Esophagus muscularis mucosa (tissue), 4 donors: ENCODE results near the gene RIN3.

Source experiments
- EP300 ChIP-seq: sonication (generic); formaldehyde crosslinking; IDR thresholded peaks from one replicate; pipeline ENCODE4 v1.6.1; 2017; ENCODE audit warnings: antibody characterized with exemption
- POLR2A ChIP-seq: fragments of 450-650 bp; IDR thresholded peaks from one replicate; pipeline ENCODE4 v1.6.1; 2017; ENCODE audit warnings: antibody characterized with exemption, moderate library complexity, mild to moderate bottlenecking, low read depth
- POLR2AphosphoS5 ChIP-seq, 2 donors: sonication (generic); formaldehyde crosslinking; IDR thresholded peaks; one replicate each; pipeline ENCODE4 v1.6.1; 2017; ENCODE audit warnings: antibody characterized with exemption in 2 of 2
- TF ChIP-seq, protein P1 (sequence below), 3 experiments: fragments of 200-600 bp in 2 of 3; fragments of 450-650 bp in 1 of 3; sonication (generic) in 2 of 3; IDR thresholded peaks; one replicate each; pipeline ENCODE4 v1.5.1; 2017 to 2019; ENCODE audit warnings: antibody characterized with exemption in 3 of 3, mild to moderate bottlenecking in 2 of 3, moderate library complexity in 1 of 3

DNA sequence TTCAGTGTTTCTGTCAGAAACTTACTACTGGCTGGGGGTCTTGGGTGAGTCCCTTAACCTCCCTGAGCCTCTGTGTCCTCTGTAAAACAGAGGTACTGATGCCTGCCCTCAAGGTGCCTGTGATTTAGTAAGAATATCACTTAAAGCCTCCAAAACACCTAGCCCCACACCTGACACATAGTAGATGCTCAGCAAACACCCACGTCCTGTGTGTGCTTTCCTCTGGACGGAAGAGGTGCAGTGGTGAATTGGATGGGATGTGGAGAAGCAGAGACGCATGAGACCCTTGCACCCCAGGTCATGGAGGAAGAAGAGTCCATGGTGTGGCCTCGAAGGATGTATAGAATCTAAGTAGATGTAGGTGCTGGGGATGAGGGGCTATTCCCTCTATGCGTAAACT, 124.3 kb downstream of the RIN3 start:
- TF ChIP-seq, protein P1, sequence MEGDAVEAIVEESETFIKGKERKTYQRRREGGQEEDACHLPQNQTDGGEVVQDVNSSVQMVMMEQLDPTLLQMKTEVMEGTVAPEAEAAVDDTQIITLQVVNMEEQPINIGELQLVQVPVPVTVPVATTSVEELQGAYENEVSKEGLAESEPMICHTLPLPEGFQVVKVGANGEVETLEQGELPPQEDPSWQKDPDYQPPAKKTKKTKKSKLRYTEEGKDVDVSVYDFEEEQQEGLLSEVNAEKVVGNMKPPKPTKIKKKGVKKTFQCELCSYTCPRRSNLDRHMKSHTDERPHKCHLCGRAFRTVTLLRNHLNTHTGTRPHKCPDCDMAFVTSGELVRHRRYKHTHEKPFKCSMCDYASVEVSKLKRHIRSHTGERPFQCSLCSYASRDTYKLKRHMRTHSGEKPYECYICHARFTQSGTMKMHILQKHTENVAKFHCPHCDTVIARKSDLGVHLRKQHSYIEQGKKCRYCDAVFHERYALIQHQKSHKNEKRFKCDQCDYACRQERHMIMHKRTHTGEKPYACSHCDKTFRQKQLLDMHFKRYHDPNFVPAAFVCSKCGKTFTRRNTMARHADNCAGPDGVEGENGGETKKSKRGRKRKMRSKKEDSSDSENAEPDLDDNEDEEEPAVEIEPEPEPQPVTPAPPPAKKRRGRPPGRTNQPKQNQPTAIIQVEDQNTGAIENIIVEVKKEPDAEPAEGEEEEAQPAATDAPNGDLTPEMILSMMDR (IDR thresholded peaks at IDR 0.05), result no peak
- no peak for TF ChIP-seq POLR2A
- TF ChIP-seq POLR2AphosphoS5 (IDR thresholded peaks at IDR 0.05), result no peak
- TF ChIP-seq EP300, result no peak
